HG03280 (cell line): ENCODE data around the gene CALCOCO2.

Source experiments
- ATAC-seq: cut with Tn5 transposase; IDR thresholded peaks from one replicate; pipeline ENCODE4 v1.9.1; 2021; ENCODE audit warnings: mild to moderate bottlenecking, moderate library complexity; ENCODE audit not compliant: unreplicated experiment

The CALCOCO2 gene

GRCh38 chr17:48912476-48912875 is 81.6 kb downstream of the CALCOCO2 start:
- no peak for ATAC-seq
